ENCODE results near the gene ELK3.

The ELK3 gene

DNA sequence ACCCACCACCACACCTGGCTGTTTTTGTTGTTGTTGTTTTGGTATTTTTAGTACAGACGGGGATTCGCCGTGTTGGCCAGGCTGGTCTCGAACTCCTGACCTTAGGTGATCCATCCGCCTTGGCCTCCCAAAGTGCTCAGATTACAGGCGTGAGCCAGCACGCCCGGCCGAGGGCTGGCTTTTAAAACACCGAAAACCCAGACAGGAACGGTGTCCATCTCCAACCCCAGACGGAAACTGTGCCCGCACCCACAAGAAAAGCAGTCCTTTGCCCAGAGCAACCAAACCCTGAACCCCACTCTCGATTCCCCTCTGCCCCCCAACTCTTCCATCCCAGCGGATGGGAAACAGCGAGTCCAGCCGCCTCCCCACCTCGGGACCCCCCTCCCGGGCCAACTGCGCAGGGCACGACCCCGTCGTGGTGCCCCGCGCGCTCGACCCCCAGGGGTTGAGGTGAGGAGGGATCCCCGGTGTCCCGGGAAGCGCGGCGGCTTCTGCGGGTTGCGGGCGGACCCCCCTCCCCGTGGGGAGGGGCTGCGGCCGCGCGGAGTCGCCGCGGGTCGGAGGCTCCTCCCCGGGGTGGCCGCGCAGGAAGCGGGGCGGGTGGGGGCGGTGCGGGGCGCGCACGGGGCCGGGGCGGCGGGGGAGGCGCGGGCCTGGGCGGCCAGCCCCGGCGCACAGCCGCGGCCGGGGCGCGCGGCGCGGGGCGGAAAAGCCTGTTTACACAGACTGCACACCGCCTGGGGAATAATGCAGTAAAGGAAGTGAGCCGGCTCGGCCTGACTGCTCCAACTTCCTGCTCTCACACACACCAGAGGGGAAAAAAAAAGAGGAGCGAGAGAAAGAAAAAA is at the start of gene ELK3:
Gene ELK3, plus strand, starts transcription at position 651 of the 851 bp plus-strand sequence.
- no peak for DNase-seq (ENCODE audit: low read depth)

GRCh38 chr12:96146747-96147146 is 47.4 kb upstream of the ELK3 start:
- no peak for DNase-seq (ENCODE audit: low read depth)

- DNase-seq (ENCODE audit: low read depth) = no peak
These were observed 43.7 kb upstream of the ELK3 start for GRCh38 chr12:96150442-96150841.

GRCh38 chr12:96152164-96152563 is 42.0 kb upstream of the ELK3 start:
- no peak for DNase-seq (ENCODE audit: low read depth)

GRCh38 chr12:96153131-96153725 is 40.9 kb upstream of the ELK3 start:
- DNase-seq (ENCODE audit: low read depth) = no peak

DNA sequence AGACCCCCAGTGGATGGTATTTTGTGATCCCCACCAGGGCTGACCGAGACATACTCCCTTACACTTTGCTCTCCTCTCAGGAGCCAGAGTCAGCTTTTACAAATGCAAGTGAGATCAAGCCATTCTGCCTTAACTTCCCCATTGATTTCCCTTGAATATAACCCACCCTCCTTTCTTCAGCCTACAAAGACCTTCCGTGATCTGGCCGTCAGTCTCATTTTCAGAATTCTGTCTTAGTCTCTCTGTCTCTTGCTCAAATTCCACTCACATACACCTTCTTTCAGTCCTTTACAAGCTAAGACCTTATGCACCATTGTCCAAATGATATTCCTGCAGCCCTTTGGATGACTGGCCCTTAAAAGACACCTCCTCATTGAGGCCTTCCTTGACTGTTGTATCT is 39.0 kb upstream of the ELK3 start:
- no peak for DNase-seq (ENCODE audit: low read depth)

DNA sequence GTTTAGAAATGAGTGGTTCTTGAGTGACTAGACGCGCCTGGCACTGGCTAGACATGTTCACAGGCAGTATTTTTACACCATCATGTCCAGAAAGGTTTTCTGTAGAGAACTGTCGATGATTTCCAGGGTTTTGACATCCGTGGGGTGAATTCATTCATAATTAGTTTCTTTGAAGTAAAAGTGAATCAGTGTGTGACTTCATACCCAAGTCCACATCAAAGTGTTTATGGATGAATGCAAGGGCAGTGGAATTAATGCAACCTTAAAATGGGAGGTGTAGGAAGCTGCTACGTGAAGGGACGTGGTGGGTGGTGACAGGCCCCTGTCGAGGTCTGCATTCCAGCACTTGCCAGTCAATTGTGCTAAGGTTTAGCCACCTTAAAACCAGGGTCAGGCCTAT is 38.4 kb upstream of the ELK3 start:
- DNase-seq (ENCODE audit: low read depth) = no peak

- DNase-seq (ENCODE audit: low read depth) = no peak
These were observed 38.0 kb upstream of the ELK3 start for GRCh38 chr12:96156211-96156610.

DNA sequence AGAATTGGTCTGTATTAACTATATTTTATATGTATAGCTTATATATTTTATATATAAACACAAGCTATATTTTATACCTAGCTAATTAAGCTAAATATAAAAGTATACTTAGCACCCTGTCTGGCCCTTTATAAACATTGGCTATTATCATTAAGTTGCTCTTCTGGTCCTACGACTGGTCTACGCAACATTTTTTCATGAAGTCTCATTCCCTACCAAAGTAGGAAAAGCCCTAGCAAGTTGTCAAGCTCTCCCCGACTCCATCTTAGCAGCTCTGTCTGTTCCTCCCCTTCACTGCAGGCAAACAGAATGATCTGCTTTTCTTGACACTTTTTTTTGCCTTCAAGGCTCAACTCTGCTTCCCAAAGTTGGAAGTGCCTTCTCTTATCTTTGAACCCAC is 36.7 kb upstream of the ELK3 start:
- DNase-seq (ENCODE audit: low read depth) = no peak

DNA sequence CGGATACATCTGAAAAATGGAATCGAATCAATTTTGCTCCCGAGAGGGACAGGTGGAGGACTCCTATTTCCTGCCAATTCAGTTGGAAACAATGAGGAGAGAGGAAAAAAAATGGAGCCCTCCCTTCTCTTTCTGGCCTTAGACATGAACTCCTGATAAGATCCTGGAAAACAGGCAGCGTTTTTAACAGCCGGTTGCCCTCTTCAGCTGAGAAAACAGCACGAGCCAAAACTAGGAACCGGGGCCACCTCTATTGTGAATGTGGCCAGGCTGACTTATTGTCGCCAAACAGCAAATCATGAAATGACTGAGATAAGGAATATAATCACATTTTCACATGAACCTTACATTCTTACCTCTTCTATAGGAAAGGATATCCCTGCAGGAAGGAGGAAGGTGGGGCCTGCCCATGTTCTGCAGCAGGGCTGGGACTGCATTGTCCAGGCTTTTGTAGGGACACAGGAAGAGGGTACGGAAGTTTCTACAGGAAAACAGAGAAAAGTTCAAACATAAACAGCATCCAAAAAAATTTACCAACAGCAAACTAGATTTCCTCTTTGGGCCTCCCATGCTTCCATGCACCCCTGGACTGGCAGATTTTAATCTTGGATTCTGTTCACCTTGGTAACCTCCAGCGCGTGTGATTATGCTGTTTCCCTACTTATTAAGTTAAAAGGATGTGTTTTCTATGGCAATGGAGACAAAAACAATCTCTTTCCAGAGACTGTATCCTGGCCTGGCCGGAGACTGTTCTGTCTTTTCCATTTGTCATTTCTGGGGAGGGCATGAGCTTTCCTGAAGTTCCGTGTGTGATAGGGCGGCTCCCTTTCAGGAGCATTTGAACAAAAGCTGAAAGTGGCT is 29.0 kb upstream of the ELK3 start:
- DNase-seq (ENCODE audit: low read depth) = no peak

GRCh38 chr12:96166765-96167164 is 27.4 kb upstream of the ELK3 start:
- DNase-seq (ENCODE audit: low read depth) = no peak

GRCh38 chr12:96167492-96167891 is 26.7 kb upstream of the ELK3 start:
- no peak for DNase-seq (ENCODE audit: low read depth)

DNA sequence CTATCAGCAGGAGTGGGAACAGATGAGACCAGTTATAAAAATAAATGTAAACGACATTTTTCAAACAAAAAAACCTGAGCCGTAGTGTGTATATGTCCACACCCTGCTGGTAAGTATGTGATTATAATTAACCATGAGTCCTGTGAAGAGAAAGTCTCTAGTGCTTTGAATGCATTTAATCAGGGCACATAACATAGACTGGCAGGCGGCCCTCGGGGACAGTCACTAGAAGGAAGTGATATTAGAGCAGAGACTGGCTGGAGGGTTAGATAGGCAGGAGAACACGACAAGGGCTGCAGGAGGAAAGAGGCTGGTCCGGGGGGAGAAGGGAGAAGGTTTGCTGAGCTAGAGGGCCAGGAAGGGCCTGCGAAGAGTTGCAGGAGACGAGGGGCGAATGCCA is 23.8 kb upstream of the ELK3 start:
- DNase-seq (ENCODE audit: low read depth) = no peak

DNA sequence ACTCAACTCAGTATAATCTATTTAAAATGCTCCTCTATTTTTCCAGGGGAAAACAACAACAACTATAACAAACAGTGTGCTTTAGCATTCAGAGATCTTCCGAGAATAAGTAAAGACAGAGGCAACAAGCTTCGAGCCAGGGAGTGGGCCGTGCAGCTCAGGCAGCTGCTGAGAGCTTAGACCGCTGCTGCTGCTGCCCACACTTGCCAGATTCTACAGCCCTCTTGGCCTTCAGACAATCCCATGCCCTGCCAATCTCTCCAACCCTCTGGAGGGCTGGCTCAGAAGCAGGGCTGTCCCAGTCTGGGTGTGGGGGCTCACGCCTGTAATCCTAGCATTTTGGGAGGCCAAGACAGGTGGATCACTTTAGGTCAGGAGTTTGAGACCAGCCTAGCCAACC is 23.4 kb upstream of the ELK3 start:
- no peak for DNase-seq (ENCODE audit: low read depth)

GRCh38 chr12:96171905-96172304 is 22.3 kb upstream of the ELK3 start:
- no peak for DNase-seq (ENCODE audit: low read depth)

DNA sequence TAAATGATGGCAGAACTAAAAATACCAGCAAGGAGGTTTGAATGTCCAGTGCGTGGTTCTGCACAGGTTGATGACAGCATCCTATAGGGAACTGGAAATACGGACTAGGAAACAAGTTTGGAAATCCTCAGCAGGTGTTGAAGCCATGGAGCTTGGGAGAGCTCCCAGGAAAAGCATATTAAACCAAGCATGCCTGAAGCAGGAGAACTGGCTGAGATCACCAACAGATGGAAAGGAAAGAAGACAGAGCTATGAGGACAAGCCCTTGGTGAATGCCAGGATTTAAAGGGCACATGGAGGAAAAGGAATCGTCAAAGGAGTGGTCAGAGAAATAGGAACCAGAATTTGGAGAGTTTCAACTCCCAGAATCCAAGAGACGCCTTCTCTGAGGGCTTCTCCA is 21.2 kb upstream of the ELK3 start:
- no peak for DNase-seq (ENCODE audit: low read depth)

DNA sequence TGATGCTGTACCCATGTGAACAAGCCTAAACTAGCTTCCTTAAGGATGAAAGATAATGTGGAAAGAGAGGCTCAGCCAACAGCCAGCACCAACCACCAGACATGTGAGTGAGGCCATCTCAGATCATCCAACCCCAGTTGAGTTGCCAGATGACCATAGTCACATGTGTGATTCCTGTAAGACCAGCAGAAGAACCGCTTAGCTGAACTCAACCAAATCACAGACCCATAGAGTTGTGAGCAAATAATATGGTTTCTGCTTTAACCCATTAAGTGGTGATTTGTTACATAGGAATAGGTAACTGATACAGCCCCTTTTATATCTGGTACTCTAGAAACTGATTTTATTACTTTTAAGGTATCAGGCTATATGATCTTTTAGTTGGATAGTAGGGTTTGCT is 17.6 kb upstream of the ELK3 start:
- no peak for DNase-seq (ENCODE audit: low read depth)

DNA sequence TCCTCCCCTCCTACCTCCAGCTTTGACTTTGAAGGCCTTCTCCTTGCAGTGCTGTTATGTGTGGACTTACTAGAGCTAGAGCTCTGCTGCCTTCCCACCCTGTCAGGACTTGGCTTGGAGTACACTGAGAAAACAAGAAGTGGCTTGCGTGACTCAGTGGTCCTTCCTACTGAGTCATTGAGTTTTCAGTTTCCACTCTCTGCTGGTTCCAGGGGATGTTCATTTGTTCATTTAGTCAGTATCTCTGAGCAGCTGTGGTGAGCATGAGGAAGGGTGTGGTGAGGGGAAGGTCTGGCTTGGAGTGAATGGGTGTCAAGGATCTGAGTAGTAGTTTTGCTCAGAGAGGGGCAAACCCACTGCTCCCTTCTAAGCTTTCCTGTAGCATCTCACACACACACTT is 17.2 kb upstream of the ELK3 start:
- no peak for DNase-seq (ENCODE audit: low read depth)

- no peak for DNase-seq (ENCODE audit: low read depth)
These were observed 10.3 kb upstream of the ELK3 start for GRCh38 chr12:96183734-96184370.

DNA sequence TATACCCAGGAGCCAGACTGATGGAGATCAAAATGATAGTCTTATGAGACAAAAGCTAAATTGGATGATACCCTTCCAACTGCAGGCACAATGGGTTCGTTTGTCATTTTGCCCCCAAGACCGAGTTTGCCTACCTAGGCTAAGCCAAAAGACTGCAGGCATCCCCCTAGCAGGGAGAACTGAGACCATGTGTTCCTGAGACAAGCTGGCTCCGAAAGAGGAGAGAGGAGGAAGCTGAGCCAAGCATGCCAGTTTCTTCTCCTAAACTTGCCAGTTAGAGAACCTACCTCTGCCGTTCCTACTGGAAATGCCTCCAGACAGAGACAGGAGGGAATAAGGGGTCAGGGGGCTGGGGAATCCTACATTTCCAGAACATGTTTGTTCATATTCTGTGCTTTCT is 8.3 kb upstream of the ELK3 start:
- DNase-seq (ENCODE audit: low read depth) = no peak

DNA sequence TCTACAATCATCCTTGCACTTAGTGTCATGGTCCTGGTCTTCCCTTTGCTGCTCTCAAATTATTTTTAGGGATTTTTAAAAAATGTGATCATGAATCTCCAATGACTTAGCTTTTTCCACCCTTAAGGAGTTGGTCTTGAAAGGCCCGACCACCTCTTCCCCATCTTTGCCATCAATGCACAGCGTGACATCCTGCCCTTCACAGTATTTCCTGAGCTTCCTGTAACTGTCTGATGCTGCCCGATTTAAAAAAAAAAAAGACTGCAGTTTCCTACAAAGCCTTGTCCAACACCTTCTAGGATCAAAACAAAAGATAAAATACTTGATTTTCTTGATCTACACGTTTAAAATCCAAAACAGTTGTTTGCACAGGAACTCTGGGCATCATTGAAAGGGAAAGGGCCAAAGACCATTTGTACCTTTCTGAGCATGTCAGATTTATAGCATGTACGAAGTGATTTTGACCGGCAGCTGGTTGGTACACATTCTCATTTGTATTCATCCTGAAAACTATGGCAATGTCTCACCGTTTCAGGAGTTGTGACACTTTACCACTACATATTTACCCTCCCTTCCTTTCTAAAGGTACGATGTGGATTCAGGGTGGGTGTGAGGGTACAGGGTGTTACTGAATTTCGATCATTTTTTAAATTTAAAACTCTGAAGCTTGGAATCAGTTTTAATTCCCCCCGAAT is 7.4 kb upstream of the ELK3 start:
- DNase-seq (ENCODE audit: low read depth) = no peak

- no peak for DNase-seq (ENCODE audit: low read depth)
These were observed 6.2 kb upstream of the ELK3 start for GRCh38 chr12:96187956-96188355.
